Measurements from ENCODE around the gene ATL2.
"Not testable (repeated sequence)": the region's sequence is repeated elsewhere in the genome, so short reads cannot be mapped to it uniquely, and the experiment has no call there.

ATL2 gene

GRCh38 chr2:38274286-38275276, 102.5 kb downstream of the ATL2 start:
- no peak for DNase-seq (ENCODE audit: low read depth)

- DNase-seq (ENCODE audit: low read depth) = no peak
Measured at GRCh38 chr2:38271697-38272096, 105.4 kb downstream of the ATL2 start.

DNA sequence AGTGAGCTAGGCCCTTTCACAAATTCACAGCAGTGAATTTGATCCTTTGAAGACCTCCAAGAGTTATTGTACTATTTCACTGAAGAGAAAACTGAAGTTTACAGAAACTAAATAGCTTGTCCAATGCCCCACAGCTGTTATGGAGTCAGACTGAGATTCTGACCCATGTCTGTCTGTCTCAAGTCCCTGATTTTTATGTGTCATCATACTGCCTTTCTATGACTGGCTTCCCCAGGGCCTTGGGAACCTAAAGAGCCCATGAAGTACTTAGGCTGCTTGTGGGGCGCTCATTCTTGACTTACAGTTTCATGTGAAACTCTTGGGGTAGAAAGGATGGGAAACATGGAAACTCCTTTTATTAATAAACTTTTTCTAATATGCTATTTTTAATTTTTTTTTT, 107.7 kb downstream of the ATL2 start:
- no peak for DNase-seq (ENCODE audit: low read depth)

GRCh38 chr2:38268691-38269327, 108.3 kb downstream of the ATL2 start:
- DNase-seq (ENCODE audit: low read depth) = no peak

GRCh38 chr2:38268001-38268400, 109.1 kb downstream of the ATL2 start:
- DNase-seq (ENCODE audit: low read depth) = no peak

DNA sequence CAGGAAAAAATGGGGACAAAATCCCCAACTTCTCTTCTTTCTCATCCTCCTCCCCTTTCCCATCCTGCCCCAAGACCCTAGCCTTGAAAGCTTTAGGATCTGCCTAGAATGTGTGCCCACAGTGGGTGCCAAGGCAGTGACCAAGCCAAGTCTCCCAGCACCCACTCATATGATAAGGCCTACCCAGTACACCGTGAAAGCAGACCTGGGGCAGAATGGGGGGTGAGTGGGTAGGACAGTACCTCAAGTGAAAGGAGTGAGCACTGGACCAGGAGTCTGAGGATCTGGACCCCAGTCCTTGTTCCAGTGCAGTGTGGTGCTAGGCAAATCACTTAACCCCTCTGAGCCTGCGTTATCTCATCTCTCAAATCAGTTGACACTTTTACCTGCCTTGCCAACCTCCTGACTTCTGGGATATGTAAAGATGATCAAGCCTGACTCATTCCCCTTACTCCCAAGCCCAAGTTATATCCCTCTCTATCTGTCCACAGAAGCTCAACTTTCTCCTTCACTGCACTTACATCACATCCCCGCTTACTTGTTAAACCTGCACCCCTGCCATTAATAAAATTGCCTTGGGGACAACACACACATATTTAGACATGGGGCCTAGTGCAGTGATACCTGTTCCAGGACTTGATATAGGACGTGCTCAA, 109.7 kb downstream of the ATL2 start:
- no peak for DNase-seq (ENCODE audit: low read depth)

- no peak for DNase-seq (ENCODE audit: low read depth)
Measured at GRCh38 chr2:38266382-38267061, 110.6 kb downstream of the ATL2 start.

GRCh38 chr2:38265461-38265860, 111.6 kb downstream of the ATL2 start:
- DNase-seq (ENCODE audit: low read depth) = no peak

DNA sequence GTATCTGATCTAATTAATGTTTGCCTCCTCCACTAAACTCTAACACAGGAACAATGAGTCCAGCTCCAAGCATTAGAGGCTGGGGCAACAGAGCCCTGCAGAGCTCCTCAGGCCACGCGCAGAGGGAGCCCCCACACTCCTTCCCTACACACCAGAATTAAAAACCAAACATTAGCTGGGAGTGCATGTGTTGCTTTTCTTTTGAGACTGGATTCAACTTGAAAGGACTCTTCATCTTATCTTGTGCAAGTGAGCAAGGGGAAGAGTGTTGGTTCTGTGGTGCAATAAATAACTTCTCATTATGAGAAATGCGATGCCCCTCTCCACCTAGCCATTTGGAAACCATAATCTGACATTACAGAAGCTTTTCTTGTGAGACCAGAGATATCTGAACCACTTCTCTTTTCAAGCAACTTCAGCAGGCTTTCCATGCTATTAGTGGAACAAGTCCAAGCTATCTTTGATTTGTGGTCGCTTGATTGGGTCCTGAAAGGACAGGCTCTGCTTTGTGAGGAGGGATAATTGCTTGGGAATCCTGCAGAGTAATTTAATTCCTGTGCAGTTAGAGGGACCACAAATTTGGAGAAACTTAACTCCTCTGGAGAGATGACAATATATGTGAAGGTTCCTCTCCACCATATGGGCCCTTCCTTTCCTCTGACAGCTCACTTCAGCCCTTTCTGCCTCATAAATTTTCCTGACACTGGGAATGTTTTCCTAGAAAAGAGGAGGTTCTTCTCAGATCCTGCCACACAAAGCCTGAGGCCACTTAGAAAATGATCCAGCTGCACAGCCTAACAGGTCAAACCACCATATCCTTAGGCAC, 112.5 kb downstream of the ATL2 start:
- no peak for DNase-seq (ENCODE audit: low read depth)

GRCh38 chr2:38263293-38263692, 113.8 kb downstream of the ATL2 start:
- DNase-seq (ENCODE audit: low read depth) = no peak

DNA sequence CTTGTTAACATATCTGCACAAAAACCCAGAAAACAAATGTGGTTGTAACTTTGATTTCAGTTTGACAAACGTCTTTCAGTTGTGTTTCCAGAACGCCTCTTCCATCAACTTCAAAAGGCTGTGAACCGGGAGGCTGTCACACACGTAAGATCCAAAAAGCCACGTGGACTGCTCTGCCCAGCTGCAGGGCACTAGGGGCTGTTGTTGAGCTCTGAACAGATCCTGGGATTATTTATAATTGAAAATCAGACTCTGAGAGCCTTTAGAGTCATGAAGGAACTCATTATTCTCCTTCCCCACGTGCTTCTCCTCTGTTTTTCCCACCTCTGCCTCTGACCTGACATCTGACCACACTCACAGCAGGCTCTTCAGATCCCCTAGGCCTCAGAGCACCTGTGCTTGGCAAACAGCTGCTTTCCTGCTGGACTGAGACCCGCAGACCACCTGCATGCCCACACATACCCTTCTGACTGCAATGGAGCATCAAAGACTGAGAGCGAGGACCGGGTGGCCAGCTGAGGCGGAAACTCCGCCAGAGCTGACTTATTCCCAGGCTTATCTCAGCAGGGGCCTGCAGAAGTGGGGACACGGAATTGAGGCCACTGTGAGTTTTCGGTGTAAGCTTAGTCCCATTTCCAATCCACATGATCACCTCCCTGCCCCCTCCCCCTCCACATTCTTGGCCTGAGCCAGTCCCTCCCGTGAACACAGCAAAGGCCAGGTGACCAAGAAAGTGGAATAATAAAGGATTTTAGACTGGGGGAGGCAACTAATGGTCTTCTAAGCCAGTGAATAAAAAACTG, 114.8 kb downstream of the ATL2 start:
- DNase-seq (ENCODE audit: low read depth) = no peak

DNA sequence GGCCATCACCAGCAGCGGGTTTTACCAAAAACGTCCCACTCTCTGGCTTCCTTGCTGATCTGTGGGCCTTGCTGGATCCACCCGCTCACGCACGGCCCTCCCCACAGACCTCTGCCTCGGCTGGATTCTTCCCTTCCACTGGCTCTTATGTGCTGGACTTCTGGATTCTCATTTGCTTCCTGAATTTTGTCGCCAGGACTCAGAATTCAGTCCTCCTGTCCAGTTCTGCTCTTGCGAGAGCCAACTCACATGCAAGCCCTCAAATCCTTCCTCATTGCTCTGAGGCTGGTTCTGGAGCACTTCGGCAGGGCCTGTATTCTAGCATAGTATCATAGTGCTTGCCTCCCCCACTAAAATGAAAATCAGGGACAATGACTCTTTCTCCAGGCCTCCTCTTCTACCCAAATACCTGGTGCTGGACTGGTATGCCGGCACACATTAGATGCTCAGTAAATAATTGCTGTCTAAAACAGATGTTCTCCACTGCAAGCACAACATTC, 115.5 kb downstream of the ATL2 start:
- no peak for DNase-seq (ENCODE audit: low read depth)

GRCh38 chr2:38260972-38261371, 116.1 kb downstream of the ATL2 start:
- no peak for DNase-seq (ENCODE audit: low read depth)

DNA sequence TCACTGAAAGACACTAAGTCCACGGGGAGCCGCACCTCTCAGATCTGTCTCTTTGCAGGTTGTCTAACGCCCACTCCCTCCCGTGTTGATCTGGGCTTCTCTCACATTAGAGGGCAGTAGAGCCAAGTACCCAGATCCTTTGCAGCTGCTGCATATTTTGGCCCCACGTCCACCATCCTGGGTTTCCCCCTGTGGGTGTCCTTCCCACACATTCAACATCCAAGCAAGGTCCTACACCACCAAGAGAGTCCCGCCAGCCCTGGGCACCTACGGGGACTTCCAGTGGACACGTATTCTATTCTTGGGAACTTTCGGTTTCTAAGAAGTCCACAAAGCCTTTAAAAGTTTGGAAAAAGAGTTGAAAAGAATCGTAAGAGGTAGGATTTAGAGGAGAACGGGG, 116.6 kb downstream of the ATL2 start:
- no peak for DNase-seq (ENCODE audit: low read depth)

DNA sequence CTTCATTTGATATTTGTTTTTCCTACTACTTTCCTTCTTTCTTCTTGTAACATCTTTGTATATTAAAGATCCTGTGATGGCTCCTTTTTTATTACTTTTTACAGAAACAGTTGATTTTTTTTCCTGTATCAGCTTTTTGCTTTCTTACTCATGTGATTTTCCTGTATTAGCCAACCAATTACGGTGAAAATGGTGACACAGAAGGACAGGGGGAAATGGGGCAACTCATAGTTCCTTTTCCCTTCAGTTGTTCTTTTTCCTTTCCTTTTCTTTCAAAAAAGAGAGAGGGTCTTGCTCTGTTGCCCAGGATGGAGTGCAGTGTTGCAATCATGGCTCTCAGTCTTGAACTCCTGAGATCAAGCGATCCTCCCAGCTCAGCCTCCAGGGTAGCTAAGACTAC, 117.8 kb downstream of the ATL2 start:
- no peak for DNase-seq (ENCODE audit: low read depth)

DNA sequence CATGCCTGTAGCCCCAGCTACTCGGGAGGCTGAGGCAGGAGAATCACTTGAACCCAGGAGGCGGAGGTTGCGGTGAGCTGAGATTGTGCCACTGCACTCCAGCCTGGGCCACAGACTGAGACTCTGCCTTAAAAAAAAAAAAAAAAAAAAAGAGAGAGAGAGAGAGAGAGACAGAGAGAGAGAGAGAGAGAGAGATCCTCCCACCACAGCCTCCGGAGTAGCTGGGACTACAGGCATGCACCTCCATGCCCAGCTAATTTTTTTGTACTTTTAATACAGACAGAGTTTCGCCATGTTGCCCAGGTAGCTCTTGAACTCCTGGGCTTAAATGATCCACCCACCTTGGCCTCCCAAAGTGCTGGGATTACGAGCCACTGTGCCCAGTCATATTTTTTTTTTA, 119.4 kb downstream of the ATL2 start:
- DNase-seq (ENCODE audit: low read depth) = not testable (repeated sequence)

DNA sequence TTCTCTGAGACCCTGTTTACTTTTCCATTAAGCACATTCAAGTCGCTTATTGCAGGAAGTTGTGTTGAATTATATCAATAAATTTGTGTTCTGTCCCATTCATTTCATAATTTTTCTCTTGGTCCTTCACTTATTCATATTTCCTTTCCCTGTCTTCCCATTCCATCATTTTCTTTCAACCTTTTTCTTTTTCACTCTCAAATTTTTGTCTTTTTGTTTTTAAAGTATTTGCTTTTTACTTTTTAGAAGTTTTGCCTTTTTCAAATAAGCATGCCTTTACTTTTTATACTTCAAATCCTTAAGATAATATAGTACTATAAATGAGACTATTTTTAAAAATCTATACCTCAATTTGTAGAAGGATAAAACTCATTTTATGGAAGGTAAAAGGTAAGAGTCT, 120.5 kb downstream of the ATL2 start:
- DNase-seq (ENCODE audit: low read depth) = no peak

DNA sequence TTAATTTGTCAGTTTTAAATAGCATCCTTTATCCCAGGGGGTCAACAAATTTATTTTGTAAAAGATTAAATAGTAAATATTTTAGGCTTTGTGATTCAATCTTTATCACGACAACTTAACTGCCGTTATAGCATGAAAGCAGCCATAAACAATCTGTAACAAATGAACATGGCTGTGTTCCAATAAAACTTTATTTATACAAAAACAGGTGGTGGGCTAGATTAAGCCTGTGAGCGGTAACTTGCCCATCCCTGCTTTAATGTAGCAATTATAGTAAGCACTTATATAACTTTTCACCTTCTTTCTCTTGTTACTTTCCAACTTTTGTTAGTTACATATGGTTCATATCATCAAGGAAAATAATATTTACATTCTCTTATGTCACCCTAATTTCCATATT, 121.9 kb downstream of the ATL2 start:
- no peak for DNase-seq (ENCODE audit: low read depth)

DNA sequence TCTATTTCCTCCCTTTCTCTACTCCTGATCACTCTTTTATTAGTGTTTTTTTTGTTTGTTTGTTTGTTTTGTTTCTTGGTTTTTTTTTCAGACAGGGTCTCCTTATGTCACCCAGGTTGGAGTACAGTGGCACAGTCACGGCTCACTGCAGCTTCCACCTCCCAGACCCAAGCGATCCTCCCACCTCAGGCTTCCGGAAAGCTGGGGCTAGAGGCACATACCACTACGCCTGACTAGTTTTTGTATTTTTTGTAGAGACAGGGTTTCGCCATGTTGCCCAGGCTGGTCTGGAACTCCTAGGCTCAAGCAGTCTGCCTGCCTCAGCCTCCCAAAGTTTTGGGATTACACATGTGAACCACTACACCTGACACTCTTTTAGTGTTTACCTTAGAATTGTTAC, 122.3 kb downstream of the ATL2 start:
- no peak for DNase-seq (ENCODE audit: low read depth)

- no peak for DNase-seq (ENCODE audit: low read depth)
Measured at GRCh38 chr2:38251940-38252339, 125.1 kb downstream of the ATL2 start.

Data from T follicular helper cell (primary cell).